ENCODE measurements around the gene MNX1. TPM values are rescaled to one million over a fixed set of nuclear protein-coding genes. Genes with fewer than 3 reads are reported as not detected.
A peak's percentile ranks its signal among the peaks of the same experiment; 100 is the strongest.

The MNX1 gene
- total RNA-seq, 4 donors from 2014 or later: not detected

DNA sequence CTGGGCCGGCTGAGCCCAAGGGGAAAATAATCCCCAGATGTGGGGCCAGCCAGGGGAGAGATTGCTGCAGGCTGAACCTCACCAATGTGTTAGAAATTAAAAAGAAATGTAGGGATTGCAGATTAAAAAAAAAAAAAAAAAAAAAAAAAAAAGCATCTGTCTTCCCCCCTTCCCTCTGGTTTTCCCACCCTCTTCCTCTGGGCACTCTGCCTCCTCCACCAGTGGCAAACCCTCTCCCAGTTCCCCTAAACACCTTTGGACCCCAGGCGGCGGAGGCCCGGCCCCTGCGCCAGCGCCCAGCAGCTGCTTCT, 7.1 kb downstream of the MNX1 start:
- Histone ChIP-seq H3K36me3 (no peaks in the 10 kb centered on the region), H3K27me3 (peaks cover 15 to 100% (median 83%) of the 10 kb centered on the region in 4 donors), H3K27ac (replicated peaks in 1 of 4) (no peak overlapping the region), H3K9me3 (no peaks in the 10 kb centered on the region), H3K4me3 (no peak overlapping the region), H3K4me1 (peaks cover 40 to 74% (median 63%) of the 10 kb centered on the region in 4 donors)
- DNase-seq (ENCODE audit: extremely low spot score): no peak
- WGBS: 19% methylated on average over 6 of the region's 6 CpGs
- TF ChIP-seq EP300 (IDR thresholded peaks at IDR 0.05) (no peak), POLR2A (IDR thresholded peaks at IDR 0.05; ENCODE audit: low read depth) (no peak), POLR2AphosphoS5 (IDR thresholded peaks at IDR 0.05) (no peak)
- TF ChIP-seq, protein P1, sequence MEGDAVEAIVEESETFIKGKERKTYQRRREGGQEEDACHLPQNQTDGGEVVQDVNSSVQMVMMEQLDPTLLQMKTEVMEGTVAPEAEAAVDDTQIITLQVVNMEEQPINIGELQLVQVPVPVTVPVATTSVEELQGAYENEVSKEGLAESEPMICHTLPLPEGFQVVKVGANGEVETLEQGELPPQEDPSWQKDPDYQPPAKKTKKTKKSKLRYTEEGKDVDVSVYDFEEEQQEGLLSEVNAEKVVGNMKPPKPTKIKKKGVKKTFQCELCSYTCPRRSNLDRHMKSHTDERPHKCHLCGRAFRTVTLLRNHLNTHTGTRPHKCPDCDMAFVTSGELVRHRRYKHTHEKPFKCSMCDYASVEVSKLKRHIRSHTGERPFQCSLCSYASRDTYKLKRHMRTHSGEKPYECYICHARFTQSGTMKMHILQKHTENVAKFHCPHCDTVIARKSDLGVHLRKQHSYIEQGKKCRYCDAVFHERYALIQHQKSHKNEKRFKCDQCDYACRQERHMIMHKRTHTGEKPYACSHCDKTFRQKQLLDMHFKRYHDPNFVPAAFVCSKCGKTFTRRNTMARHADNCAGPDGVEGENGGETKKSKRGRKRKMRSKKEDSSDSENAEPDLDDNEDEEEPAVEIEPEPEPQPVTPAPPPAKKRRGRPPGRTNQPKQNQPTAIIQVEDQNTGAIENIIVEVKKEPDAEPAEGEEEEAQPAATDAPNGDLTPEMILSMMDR (IDR thresholded peaks at IDR 0.05): no peak
- intact Hi-C loops (cut with DNase I): no loop called here

DNA sequence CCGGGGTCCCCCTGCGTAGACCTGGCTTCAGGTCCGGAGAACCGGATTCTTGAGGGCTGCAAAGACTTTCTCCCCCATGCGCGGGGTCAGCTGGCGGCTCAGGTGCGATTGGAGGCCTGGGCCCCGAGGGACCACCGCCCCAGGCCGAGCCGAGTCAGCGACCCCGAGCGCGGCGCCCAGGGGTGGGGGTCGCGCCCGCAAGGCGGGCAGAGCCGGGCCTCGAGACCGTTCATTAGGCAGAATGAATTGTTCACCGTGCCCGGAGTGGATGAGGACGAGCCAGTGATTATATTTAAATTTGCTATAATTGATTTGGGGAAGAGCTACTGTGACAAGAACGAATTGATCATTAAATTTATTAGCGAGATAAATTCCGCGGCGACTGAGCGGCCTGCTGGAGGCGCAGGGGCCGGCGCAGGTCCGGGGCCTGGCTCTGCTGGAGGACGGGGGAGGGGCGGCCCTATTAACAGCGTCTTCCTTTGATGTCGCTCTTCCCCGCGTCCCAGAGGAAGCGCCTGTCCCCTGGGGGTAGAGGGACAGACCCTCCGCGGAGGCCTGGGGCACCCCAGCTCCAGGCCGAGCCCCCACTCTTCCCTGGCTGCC, 7.5 kb downstream of the MNX1 start:
- no peak for TF ChIP-seq POLR2AphosphoS5 (IDR thresholded peaks at IDR 0.05)
- TF ChIP-seq, protein P1 (IDR thresholded peaks at IDR 0.05): no peak
- no peak for TF ChIP-seq POLR2A (IDR thresholded peaks at IDR 0.05; ENCODE audit: low read depth)
- no peak for TF ChIP-seq EP300 (IDR thresholded peaks at IDR 0.05)
- Histone ChIP-seq H3K27ac (replicated peaks in 1 of 4) (no peak overlapping the region), H3K36me3 (no peaks in the 10 kb centered on the region), H3K9me3 (no peaks in the 10 kb centered on the region), H3K4me3 (no peak overlapping the region), H3K27me3 (peaks cover 15 to 100% (median 81%) of the 10 kb centered on the region in 4 donors), H3K4me1 (peaks cover 40 to 74% (median 63%) of the 10 kb centered on the region in 4 donors)
- intact Hi-C loops (cut with DNase I): no loop called here
- 7% methylated on average over 25 of the region's 47 CpGs for WGBS
- no peak for DNase-seq (ENCODE audit: extremely low spot score)

- no peak for TF ChIP-seq EP300 (IDR thresholded peaks at IDR 0.05)
- TF ChIP-seq POLR2AphosphoS5 (IDR thresholded peaks at IDR 0.05): no peak
- no peak for TF ChIP-seq POLR2A (IDR thresholded peaks at IDR 0.05; ENCODE audit: low read depth)
- TF ChIP-seq, protein P1 (IDR thresholded peaks at IDR 0.05): no peak
- H3K4me3 ChIP-seq: no peak overlapping the region
- no peak overlapping the region for H3K27ac ChIP-seq (replicated peaks in 1 of 4)
- H3K36me3 ChIP-seq: no peaks in the 10 kb centered on the region
- peaks cover 15 to 100% (median 79%) of the 10 kb centered on the region in 4 donors for H3K27me3 ChIP-seq
- DNase-seq (ENCODE audit: extremely low spot score): no peak
- 6% methylated on average over 20 of the region's 32 CpGs for WGBS
- H3K4me1 ChIP-seq: peaks cover 40 to 74% (median 63%) of the 10 kb centered on the region in 4 donors
- intact Hi-C loops (cut with DNase I): no loop called here
- peaks cover 0 to 4% (median 1%) of the 10 kb centered on the region in 4 donors for H3K9me3 ChIP-seq
Observed at GRCh38 chr7:157001920-157002818, 8.3 kb downstream of the MNX1 start.

DNA sequence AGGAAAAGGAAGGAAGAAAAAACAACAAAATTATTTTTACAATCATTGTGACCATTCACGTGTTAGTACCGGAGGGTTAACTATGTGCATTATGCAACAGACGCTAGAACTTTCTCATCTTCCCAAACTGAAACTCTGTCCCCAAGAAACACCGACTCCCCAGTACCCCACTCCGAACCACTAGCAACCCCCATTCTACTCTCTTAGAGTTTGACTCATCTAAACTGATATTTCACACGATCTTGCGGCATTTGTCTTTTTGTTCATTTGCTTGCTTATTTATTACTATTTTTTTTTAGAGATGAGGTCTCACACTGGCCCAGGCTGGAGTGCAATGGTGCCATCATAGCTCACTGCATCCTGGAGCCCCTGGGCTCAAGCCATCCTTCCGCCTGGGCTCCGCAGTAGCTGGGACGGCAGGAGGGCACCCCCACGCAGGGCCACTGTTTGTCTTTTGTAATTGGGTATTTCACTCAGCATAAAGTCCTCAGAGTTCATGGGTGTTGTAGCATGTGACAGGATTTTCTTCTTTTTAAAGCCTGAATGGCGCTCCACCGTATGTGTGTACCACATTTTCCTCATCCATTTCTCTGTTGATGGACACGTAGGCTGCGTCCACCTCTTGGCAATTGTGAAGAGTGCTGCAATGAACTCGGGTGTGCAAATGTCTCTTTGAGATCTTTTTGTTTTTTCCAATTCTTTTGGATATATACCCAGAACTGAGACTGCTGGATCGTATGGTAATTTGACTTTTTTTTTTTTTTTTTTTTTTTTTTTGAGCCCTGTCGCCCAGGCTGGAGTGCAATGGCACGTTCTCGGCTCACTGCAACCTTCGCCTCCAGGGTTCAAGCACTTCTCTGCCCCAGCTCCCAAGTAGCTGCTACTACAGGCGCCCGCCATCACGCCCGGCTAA, 9.5 kb downstream of the MNX1 start:
- TF ChIP-seq POLR2A (IDR thresholded peaks at IDR 0.05; ENCODE audit: low read depth) (no peak), EP300 (IDR thresholded peaks at IDR 0.05) (no peak), POLR2AphosphoS5 (IDR thresholded peaks at IDR 0.05) (no peak)
- TF ChIP-seq, protein P1 (IDR thresholded peaks at IDR 0.05): no peak
- Histone ChIP-seq H3K4me3 (peak overlapping the region; percentile 48 to 62 (median 53)), H3K4me1 (peaks cover 40 to 68% (median 61%) of the 10 kb centered on the region in 4 donors), H3K27me3 (peaks cover 15 to 100% (median 70%) of the 10 kb centered on the region in 4 donors), H3K9me3 (peaks cover 0 to 7% (median 3%) of the 10 kb centered on the region in 4 donors), H3K27ac (replicated peaks in 1 of 4) (no peak overlapping the region), H3K36me3 (no peaks in the 10 kb centered on the region)
- intact Hi-C loops (cut with DNase I): no loop called here
- DNase-seq (ENCODE audit: extremely low spot score): no peak
- WGBS: 15% methylated on average over 25 of the region's 25 CpGs
